ENCODE data around the gene SERP2.

SERP2 gene

GRCh38 chr13:44411841-44412240 lies 38.2 kb downstream of the SERP2 start:
- DNase-seq (ENCODE audit: low read depth): no peak

DNA sequence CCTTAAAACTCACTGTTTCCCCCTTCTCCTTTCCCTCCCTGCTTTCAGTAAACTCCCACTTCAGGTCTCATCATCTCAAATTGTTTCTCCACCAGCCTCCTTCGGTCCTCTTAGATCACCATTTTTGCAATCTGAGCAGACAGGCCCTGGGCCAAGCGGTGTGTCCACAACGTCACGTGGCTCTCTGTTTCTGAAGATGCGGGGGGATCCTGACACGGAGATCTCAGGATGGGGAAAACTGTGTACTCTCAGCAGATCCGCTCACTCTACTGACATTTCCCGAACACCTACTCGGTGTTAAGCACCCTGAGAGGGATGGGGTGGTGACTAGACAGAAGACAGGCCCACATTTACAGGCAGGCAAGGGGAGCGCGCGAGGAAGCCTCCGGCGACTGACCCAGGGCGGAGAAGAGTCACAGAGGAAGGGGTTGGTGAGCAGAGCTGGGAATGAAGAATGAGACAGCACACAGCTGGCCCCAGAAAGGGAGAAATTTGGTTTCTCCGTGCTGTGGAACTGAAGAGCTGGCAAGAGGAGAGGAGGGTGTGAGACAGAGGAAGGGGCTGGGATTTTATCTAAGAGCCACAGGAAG lies 38.8 kb downstream of the SERP2 start:
- no peak for DNase-seq (ENCODE audit: low read depth)

GRCh38 chr13:44413095-44413494 lies 39.5 kb downstream of the SERP2 start:
- no peak for DNase-seq (ENCODE audit: low read depth)

DNA sequence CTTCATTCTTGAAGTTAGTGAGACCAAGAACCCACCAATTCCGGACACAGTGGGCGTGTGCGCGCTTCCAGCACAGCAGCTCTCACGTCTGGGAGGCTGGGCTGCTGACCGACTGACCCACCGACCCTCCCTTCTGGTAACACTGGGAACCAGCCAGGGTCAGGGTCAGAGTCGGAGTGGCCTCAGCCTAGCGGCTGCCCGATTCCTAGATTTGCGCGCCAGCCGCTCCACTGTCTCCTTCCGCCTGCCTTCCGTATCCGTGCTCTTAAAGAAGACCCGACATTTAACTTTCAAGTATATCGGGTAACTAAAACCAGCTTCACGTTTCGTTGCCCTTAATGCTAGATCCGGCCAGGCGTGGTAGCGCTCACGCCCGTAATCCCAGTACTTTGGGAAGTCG lies 41.1 kb downstream of the SERP2 start:
- no peak for DNase-seq (ENCODE audit: low read depth)

GRCh38 chr13:44415815-44416214 lies 42.2 kb downstream of the SERP2 start:
- no peak for DNase-seq (ENCODE audit: low read depth)

GRCh38 chr13:44416301-44416700 lies 42.7 kb downstream of the SERP2 start:
- DNase-seq (ENCODE audit: low read depth): no peak

- DNase-seq (ENCODE audit: low read depth): no peak
Measured at GRCh38 chr13:44416744-44417143, 43.1 kb downstream of the SERP2 start.

GRCh38 chr13:44417446-44417845 lies 43.8 kb downstream of the SERP2 start:
- DNase-seq (ENCODE audit: low read depth): no peak

DNA sequence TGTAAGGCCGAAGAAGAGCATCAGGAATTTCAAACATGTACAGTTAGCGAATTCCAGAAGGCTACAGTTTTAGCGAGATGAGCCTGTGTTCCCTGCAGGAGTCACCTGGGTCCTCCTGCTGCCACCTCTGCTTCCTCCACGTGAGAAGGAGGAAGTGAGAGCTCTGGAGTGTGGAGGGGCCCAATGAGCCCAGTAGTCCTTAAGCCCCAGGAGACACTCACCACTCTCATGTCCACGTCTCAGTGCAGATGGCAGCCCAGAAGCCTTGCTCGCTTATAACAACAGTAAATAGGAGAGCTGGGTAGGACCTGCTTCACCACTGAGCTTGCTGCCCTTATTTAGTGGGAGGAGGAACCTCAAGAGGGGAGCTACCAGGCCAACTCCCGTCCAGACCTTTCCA lies 44.3 kb downstream of the SERP2 start:
- no peak for DNase-seq (ENCODE audit: low read depth)

DNA sequence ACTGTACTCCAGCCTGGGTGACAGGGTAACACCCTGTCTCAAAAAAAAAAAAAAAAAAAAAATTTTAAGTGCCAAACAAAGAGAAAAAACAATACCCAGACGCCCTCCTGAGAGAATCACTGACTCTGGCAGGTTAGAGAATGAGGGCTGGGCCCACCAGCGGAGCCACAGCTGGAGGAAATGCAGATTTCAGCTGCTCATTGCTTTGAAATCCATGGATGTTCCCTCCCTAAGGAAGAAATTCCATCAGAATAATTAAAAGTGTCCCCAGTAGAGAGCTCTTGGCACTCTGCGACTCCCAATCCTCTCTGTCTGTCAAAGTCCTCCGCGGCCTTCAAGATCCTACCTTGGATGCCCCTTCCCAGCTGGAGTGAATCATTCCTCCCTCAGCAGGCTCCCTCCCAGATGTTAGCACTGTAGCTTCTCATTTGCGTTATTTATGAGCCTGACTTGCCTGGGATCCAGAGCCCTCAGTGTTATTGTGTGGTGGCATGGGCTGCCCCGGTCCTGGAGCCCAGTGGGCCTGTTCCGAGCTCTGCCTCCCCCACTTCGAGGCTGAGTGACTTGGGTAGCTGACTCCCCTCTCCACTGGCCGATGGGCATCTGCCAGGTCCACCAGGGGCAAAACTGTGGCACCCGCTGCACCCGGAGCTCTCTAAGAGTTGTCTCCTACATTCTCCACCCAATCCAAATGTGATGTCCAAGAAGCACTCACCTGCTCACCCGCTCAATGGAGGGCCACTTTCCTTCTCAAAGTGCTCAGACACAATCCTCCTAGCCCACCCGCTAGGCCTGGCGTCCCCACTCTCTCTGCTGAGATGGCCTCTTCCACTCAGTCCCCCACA lies 47.0 kb downstream of the SERP2 start:
- no peak for DNase-seq (ENCODE audit: low read depth)

- no peak for DNase-seq (ENCODE audit: low read depth)
Measured at GRCh38 chr13:44421853-44422525, 48.4 kb downstream of the SERP2 start.

- no peak for DNase-seq (ENCODE audit: low read depth)
Measured at GRCh38 chr13:44422755-44423643, 49.4 kb downstream of the SERP2 start.

DNA sequence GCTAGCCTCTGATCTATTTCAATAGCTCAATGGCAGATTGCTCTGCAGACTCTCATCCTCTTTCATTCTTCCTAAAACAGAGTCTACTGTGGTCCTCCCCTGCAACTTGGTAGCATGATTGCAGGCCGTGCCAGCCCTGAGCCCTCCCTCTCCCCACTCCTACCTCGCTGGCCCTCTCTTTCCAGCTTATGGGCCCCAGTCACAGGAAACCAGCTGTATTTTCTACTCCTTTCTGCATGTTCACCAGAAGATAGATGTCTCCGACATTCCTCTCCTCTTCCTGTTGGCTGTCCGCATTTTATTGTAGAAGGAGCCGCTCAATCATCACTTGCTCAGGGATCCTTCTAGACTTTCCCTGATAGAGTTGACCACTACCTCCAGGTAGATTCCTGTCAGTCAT lies 50.2 kb downstream of the SERP2 start:
- DNase-seq (ENCODE audit: low read depth): no peak

- no peak for DNase-seq (ENCODE audit: low read depth)
Measured at GRCh38 chr13:44425041-44425814, 51.6 kb downstream of the SERP2 start.

- DNase-seq (ENCODE audit: low read depth): no peak
Measured at GRCh38 chr13:44425815-44426078, 52.1 kb downstream of the SERP2 start.

GRCh38 chr13:44426461-44426860 lies 52.8 kb downstream of the SERP2 start:
- no peak for DNase-seq (ENCODE audit: low read depth)

GRCh38 chr13:44429311-44429710 lies 55.7 kb downstream of the SERP2 start:
- no peak for DNase-seq (ENCODE audit: low read depth)

DNA sequence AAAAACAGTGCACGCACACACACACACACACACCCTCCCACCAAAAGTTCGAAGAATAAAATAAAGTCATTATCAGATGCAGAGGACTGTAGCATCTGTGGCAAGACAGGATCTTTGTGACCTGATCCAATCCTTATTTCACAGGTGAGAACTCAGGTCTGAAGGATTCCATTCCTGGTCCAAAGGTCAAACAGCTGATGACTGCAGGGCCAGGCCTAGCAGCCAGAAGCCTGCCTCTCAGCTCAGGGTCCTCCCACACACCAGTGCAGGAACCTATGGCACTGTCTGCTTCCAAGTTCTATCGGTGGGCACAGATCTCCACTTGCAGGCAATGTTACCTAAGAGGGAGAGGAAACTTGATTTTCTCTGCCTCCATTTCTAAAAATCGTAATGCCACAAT lies 57.5 kb downstream of the SERP2 start:
- no peak for DNase-seq (ENCODE audit: low read depth)

- DNase-seq (ENCODE audit: low read depth): no peak
Measured at GRCh38 chr13:44432650-44433049, 59.0 kb downstream of the SERP2 start.

- no peak for DNase-seq (ENCODE audit: low read depth)
Measured at GRCh38 chr13:44433863-44434765, 60.5 kb downstream of the SERP2 start.

GRCh38 chr13:44434766-44435141 lies 61.1 kb downstream of the SERP2 start:
- DNase-seq (ENCODE audit: low read depth): no peak

Measured in activated T-helper 1 cell treated with Interleukin-2 at 50 U/mL for 16 hours (primary cell).